ENCODE data around the gene TLX1.

Gene TLX1

DNA sequence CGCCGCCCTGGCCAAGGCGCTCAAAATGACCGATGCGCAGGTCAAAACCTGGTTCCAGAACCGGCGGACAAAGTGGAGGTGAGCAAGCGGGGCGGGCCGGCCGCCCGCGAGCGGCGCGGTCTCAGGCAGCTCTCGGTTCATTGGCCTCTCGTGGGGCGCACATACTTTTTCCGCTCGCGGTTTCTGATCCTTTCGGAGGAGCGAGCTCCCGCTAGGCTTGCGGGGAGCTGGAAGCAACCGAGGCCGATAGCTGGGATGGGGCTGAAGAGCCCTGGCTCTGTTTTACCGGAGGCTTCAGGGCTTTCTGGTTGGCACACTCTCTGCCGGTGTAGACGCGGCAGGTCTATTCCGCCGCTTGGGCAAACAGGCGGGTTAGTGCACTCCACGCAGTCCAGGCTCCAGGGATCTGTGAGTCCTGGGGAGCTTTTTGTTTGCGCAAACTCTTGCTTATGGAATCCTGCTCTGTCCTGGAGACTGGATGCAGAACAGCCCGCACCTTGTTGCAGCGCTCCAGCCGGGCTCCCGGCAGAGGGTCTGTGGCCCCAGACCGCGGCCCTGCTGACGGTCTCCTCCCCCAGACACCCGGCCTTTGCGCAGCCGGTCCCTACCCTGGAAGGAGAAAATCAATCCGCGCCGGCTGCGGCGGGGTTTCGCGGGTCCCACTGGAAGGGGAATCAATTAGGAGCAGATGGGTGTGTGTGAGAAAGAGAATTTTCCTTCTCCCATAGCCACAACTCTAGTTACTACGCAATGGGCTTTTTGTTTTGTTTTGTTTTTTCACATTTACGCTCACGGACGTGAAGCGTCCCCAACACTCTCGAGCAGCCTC, 3.4 kb downstream of the TLX1 start:
- DNase-seq (ENCODE audit: low read depth) = no peak

- no peak for DNase-seq (ENCODE audit: low read depth)
Measured at GRCh38 chr10:101135141-101136006, 4.3 kb downstream of the TLX1 start.

DNA sequence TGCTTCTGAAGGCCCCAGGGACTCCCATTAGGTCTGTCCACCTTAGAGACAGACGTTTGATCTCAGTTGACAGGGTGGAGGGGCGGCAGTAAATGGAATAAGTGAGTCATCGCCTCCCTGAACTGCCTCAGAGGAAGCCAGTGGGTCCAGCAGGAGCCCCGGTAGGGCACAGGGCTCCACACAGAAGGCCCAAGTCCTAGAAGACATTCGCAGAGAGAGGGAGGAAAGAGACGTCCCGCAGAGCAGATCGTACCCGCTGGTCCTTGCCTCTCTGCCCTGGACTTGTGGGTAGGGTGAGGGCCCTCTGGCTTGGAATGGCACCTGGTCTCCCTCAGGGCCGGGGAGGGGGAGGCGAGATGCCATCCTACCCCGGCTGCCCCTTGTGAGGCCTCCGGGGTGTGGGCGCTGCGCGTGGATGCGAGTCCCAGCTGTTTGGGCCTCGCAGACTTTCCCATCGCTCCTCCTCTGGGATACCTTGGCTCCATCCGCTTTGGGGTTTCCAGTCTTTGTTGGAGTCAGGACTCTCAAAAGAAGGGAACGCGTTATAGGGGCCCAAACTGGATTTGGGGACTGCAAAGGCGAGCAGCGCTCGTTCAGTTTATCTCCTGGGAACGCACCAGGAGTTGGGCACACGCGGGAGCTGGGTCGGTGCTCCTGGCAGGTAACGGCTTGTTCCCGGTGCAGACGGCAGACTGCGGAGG, 5.1 kb downstream of the TLX1 start:
- no peak for DNase-seq (ENCODE audit: low read depth)

- DNase-seq (ENCODE audit: low read depth) = no peak
Measured at GRCh38 chr10:101136708-101137121, 5.6 kb downstream of the TLX1 start.

- DNase-seq (ENCODE audit: low read depth) = no peak
Measured at GRCh38 chr10:101137271-101137670, 6.2 kb downstream of the TLX1 start.

DNA sequence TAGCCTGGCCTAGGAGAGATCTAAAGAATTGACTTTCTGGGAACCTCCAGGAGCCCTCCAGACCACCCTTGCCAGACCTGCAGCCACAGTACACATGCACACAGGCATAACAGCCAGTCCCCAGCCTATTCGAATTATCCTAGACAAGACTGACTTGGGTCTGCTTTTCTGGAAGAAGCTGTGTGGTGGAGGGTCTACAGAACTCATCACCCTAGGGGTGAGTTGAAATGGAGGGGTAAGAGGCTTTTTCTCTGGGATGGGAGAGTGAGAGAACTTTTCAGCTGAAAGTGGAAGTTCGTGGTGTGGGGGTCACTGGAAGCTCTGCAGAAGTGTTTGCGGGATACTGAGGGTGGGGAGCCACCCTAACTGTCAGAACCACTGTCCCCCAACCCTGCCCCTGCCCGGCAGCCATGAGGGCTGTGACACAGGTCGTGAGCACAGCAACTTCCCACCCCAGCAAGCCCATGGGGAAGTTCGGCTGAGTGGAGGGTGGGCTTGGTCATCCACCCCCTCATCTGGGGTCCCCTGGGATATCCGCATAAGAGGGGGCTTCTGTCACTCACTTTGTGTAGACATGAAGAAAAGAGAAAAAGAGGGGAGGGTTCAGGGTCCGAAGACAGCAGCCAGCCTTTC, 7.8 kb downstream of the TLX1 start:
- DNase-seq (ENCODE audit: low read depth) = no peak

DNA sequence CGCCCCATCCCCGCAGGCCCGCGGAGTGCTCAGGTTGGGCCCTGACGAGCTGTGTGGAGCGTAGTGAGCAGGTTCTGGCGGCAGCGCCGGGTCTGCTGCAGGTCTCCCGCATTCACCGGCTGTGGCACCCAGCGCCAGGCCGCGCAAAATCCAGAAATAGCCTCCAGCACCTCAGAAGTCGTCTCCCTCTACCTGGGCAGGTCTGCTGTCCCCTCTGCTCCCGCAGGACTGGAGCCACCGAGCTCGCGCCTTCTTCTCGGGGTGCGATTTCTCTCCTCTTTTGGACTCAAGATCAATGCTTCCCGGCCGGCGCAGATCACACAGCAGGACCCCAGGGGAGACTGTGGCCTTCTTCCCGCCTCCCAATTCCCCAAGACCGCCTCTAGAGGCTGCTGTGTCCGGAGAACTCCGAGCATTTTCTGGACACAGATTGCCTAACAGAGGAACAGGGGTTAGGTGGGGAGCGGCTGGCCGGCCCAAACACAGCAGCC, 8.4 kb downstream of the TLX1 start:
- no peak for DNase-seq (ENCODE audit: low read depth)

DNA sequence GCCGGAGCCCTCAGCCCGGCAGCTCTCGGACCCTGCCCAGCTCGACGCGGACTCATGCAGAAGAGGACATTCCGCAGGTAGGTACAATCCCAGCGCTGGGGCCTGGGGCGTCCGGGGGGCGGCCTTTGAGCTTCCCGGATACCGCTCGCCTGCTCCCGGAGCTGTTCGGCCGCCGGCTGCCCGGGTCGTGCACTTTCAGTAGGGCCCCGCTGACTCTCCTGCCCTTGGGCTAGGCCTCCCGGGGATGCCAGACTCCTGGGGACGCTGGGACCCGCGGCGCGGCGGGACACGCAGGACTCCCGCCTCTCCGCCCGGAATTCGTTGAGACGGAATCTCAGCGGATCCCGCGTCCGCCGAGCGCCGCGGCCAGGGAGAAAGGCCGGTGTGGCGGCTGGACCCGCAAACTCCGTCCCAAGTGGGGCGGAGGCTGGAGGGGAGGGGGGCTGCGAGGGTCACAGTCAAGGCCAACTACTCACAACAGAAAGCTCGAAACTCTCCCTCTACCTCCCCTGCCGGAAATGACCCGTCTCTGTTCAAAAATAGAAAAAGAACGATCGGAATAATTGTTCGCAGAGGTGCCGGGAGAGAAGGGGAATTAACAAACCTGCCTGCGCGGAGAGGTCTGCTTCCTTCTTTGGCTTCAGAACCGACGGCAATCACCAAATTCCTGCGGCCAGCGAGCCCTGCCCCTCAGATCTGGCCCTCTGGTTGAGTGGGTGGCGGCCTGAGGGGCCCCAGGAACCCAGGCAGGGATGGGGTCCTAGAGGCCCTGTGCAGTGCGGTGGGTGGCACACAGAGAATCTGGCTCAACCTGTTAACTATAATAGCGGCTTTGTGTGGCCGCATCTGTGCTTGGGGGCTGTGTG, 9.2 kb downstream of the TLX1 start:
- no peak for DNase-seq (ENCODE audit: low read depth)

GRCh38 chr10:101140950-101141615, 10.0 kb downstream of the TLX1 start:
- no peak for DNase-seq (ENCODE audit: low read depth)

- peak; percentile 68 for DNase-seq (ENCODE audit: low read depth)
Measured at GRCh38 chr10:101141616-101142532, 10.8 kb downstream of the TLX1 start.

- DNase-seq (ENCODE audit: low read depth) = no peak
Measured at GRCh38 chr10:101142533-101143344, 11.6 kb downstream of the TLX1 start.

GRCh38 chr10:101143345-101143630, 12.2 kb downstream of the TLX1 start:
- DNase-seq (ENCODE audit: low read depth) = no peak

- no peak for DNase-seq (ENCODE audit: low read depth)
Measured at GRCh38 chr10:101144053-101144452, 13.0 kb downstream of the TLX1 start.

DNA sequence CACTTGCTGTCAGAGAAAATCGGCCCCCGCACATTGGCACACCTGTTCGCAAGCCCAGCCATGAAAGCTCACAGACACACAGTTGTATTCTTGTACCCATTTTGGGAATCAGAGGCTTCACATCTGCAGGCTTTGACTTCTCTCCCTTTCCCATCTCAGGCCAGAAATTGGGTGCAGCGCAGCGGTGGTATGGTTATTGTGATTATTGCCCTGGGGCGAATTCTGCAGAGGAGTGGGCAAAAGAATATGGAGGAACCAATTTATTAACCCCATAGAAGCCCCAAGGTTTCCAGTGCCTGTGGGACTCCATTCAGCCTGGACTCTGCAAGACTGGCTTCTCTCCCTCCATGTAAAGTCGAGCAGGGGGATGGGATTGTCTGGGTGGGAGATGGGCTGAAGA, 14.0 kb downstream of the TLX1 start:
- DNase-seq (ENCODE audit: low read depth) = no peak

DNA sequence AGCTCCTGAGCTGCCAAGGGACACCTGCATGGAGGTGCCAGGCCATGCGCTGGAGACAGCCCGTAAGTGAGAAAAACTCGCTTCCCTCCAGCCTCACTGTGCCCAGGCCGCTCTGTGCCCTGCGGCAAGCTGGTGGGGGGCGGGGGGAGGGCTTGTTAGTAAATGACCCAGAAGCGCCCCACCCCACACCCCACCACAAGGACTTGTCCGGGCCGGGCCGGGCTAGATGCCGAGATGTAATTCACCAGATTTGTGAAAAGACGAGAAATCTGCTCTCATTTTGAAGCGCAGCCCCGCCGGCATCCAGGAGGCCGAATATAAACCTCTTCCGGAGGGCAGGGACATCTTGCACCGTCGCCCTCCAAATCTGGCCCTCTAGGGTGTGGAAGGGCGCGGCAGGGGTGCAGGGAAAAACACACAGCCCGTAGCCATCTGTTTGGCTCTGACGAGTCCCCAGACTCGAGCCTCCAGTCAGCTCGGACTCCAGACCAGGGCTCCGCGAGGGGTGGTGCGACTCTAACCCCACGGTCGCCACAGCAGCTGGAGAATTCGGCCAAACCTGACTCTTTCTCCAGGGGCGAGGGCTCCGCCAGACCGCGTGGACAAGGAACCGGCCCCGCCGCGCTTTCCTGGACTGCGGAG, 14.8 kb downstream of the TLX1 start:
- DNase-seq (ENCODE audit: low read depth) = no peak

DNA sequence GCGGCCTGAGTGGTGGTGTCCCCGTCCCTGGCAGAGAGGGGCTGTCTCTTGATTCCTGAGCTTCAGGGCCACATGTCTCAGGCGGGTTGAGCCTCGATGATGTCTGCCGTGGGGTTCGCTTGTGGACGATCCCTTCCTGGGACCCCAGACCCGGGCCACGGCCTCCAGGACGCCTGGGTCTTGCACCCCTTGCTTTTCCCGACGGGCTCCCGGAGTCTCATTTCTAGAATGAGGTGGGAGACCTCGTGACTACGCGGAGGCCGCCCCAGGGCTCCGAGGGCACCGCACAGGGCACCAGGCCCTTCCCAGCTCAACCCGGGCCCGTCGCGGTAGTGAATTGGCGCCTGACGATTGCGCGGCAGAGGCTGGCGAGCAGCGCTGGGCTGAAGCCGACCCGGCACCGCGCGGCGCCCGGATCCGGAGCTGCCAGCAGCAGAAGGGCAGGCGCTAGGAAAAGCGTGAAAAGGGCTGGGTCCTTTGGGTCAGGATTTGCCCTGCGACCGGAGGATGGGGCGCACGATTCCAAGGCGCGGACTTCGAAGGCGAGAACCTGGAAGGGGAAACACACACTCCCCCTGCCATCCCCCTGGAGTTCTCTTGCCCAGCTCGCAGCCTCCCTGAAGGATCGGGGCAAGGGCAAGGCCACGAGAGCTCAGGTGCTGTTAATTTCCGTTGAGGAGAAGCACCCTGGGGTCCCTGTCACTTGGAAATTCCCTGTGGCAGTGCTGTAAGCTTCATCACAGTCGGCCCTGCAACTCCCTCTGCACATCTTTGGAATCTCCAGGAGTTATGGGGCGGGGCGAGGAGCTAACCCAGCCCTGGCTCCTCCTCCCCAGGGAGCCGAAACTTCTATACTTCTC, 15.5 kb downstream of the TLX1 start:
- DNase-seq (ENCODE audit: low read depth) = no peak

DNA sequence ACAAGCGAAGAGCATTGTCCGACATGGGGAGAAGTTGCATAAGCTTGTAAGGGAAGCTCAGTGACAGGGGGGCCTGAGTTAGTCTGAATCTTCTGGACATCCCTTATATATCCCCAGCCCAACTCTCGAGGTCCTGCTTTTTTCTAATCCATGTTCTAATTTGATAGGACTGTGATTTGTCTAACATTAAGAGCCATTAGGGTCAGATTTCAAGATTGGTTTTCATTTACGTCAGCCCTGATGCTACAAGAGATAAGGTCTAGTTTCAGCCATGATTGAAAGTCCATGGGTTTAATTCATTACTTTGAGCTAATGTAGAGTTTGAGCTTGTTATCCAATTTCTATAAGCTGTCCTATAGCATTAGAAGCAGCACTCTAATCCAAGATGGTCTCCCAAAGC, 20.3 kb downstream of the TLX1 start:
- no peak for DNase-seq (ENCODE audit: low read depth)

Data from activated T-helper 9 cell treated with anti-CD3 and anti-CD28 coated beads, Interleukin-2, amount 50 U/mL, for 16 hours (primary cell).